ENCODE measurements around the gene SMIM31. TPM values are rescaled to one million over a fixed set of nuclear protein-coding genes. Genes with fewer than 3 reads are reported as not detected.

SMIM31 gene
- total and polyA plus RNA-seq, 9 of the 15 experiments (the other 6 are each of a cell fraction or from before 2014, with no cell fraction given), result not detected

DNA sequence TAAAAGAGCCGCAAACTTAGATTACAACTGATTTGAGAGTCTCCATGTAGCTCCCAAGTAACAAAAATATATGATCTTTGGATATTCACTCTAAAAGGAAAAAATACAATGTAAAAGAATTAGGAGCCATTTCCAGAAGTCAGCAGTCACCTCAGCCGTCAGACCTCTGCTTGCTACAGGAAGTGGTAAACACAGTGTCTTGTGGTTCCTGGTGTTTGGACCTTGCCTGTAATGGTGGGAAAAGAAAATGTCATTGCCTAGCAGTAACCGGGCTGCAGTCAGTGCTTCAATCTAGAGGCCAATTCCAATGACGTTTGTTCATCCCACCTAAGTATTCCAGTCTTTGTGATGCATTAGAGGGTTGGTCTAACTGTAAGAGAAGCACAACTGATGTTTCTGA is 28.9 kb upstream of the SMIM31 start:
- Histone ChIP-seq H3K36me3 (ENCODE audit: control insufficient read depth, insufficient read depth, low read length) (no peaks in the 10 kb centered on the region), H3K9me3 (replicated peaks; ENCODE audit: control insufficient read depth, insufficient read depth, low read depth, low read length) (no peaks in the 10 kb centered on the region), H3K4me2 (ENCODE audit: insufficient read depth, low read length) (no peak overlapping the region), H4K20me1 (replicated peaks; ENCODE audit: control insufficient read depth, insufficient read depth, low read length) (no peaks in the 10 kb centered on the region; the same call in 1 of the 2 replicates), H2AFZ (ENCODE audit: low read depth, low read length) (no peak overlapping the region), H3K4me1 (replicated peaks in 1 of 2; ENCODE audit: control insufficient read depth in 2 of 2, insufficient read depth in 2 of 2, low read length in 2 of 2) (no peaks in the 10 kb centered on the region; a peak in 1 of 5 replicates), H3K4me3 (no peak overlapping the region), H3K27ac (ENCODE audit: extremely low read depth, low read depth, low read length) (no peak overlapping the region), H3K79me2 (ENCODE audit: control insufficient read depth, insufficient read depth, low read length) (no peaks in the 10 kb centered on the region), H3K9me1 (ENCODE audit: control insufficient read depth, insufficient read depth, low read length) (no peaks in the 10 kb centered on the region), H3K9ac (ENCODE audit: insufficient read depth in 1 of 2, low read depth in 2 of 2, low read length in 2 of 2) (no peak overlapping the region), H3K27me3 (ENCODE audit: control insufficient read depth in 2 of 2, insufficient read depth in 2 of 2, low read length in 2 of 2) (no peaks in the 10 kb centered on the region)
- FAIRE-seq (no peak), ATAC-seq (no peak), DNase-seq (ENCODE audit: extremely low read depth in 1 of 4, low spot score in 3 of 4) (no peak)
- TF ChIP-seq GATA2 (CRISPR knock-in tag; IDR thresholded peaks at IDR 0.05) (no peak), MTF1 (CRISPR knock-in tag; IDR thresholded peaks at IDR 0.05; ENCODE audit: borderline replicate concordance) (no peak), ZNF217 (CRISPR knock-in tag; IDR thresholded peaks at IDR 0.05) (no peak), ZNF764 (CRISPR knock-in tag; IDR thresholded peaks at IDR 0.05; ENCODE audit: low read depth) (no peak), ELF2 (CRISPR knock-in tag; IDR thresholded peaks at IDR 0.05) (no peak), ZNF561 (CRISPR knock-in tag; conservative IDR thresholded peaks at IDR 0.05) (no peak), ARID2 (IDR thresholded peaks at IDR 0.05) (no peak), ZNF780A (CRISPR knock-in tag; IDR thresholded peaks at IDR 0.05) (no peak), SNIP1 (IDR thresholded peaks at IDR 0.05; ENCODE audit: low read depth) (no peak), HNRNPUL1 (IDR thresholded peaks at IDR 0.05; ENCODE audit: low read length) (no peak), ESRRB (CRISPR knock-in tag; IDR thresholded peaks at IDR 0.05; ENCODE audit: borderline replicate concordance) (no peak), ZNF77 (CRISPR knock-in tag; IDR thresholded peaks at IDR 0.05) (no peak), PHB2 (IDR thresholded peaks at IDR 0.05; ENCODE audit: low read depth) (no peak)
- TF ChIP-seq, protein P1, sequence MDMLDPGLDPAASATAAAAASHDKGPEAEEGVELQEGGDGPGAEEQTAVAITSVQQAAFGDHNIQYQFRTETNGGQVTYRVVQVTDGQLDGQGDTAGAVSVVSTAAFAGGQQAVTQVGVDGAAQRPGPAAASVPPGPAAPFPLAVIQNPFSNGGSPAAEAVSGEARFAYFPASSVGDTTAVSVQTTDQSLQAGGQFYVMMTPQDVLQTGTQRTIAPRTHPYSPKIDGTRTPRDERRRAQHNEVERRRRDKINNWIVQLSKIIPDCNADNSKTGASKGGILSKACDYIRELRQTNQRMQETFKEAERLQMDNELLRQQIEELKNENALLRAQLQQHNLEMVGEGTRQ (CRISPR knock-in tag; IDR thresholded peaks at IDR 0.05), result no peak
- TF ChIP-seq, protein P2, sequence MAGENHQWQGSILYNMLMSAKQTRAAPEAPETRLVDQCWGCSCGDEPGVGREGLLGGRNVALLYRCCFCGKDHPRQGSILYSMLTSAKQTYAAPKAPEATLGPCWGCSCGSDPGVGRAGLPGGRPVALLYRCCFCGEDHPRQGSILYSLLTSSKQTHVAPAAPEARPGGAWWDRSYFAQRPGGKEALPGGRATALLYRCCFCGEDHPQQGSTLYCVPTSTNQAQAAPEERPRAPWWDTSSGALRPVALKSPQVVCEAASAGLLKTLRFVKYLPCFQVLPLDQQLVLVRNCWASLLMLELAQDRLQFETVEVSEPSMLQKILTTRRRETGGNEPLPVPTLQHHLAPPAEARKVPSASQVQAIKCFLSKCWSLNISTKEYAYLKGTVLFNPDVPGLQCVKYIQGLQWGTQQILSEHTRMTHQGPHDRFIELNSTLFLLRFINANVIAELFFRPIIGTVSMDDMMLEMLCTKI (IDR thresholded peaks at IDR 0.05; ENCODE audit: partially characterized antibody), result no peak
- ChIA-PET POLR2A (no interaction called here), CTCF (ENCODE audit: low intra/inter-chr PET ratio) (no interaction called here)
- whole genome bisulfite sequencing (ENCODE audit: insufficient coverage, low coverage, missing lambda C conversion rate), result 3% methylated on average over 4 of the region's 4 CpGs
- intact Hi-C loops (cut with micrococcal nuclease), result no loop called here
- BruUV-seq (replicated peaks), result no TSS peak
- in situ Hi-C loops (cut with MboI), result loop anchor here (25.0 kb wide), 1 partner anchor 1163 kb away; no protein-coding TSS in a partner anchor
